GM03348 (cell line): Measurements from ENCODE around the gene PSMB5.

Source experiments
- DNase-seq: peaks from one replicate; pipeline ENCODE4 v3.0.0; 2012; ENCODE audit warnings: low spot score

Gene PSMB5

GRCh38 chr14:23058654-23059504 is 24.2 kb upstream of the PSMB5 start:
- DNase-seq: no peak

DNA sequence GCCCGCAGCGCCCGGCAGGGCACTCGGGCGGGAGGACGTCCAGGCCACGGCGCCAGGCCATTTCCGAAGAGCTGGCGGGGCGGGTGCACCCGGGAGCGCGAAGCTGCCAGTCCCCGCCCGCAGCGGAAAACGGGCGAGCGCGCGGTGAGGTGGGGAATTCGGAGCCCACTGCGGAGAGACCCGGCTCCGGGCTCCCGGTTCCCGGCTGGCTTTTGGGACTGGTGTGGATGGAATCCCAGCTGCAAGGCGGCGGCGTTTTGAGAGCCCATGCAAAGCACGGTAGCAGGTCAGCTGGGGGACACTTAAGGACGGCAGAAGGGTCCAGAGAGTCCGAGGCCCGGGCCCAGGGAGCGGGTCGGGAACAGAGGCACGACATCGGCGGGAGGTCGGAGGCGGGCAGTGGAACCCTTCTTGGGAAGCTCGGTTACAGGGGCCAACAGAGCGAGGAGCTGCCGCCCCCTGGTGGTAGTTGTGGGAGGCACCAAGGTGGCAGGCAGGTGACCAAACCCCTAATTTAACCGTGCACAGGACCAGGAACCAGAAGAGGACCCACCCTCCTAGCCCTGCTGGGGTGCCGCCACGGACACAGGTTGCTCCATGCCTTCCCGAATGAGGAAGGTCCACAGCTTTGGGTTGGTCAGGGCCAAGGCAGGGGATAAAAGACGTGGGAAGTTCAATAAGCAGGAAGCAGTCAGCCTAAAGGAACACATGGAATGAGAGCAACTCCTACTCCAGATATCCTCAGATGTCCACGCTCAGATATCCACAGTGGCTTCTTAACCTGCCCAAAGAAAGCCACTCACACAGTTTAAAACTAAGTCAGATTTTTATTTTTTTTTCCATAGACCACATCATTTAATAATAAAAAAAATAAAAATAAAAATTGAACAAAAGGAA is 23.3 kb upstream of the PSMB5 start:
- DNase-seq: peak; percentile 90

- peak; percentile 91 for DNase-seq
These were observed 22.5 kb upstream of the PSMB5 start, which contains the start of gene CDH24 for GRCh38 chr14:23056956-23057756. Gene CDH24 (minus strand): TSS chr14:23057520. CDS start chr14:23055733, 1,787 bp downstream.

GRCh38 chr14:23056145-23056955 is 21.6 kb upstream of the PSMB5 start:
- DNase-seq: peak; percentile 90

DNA sequence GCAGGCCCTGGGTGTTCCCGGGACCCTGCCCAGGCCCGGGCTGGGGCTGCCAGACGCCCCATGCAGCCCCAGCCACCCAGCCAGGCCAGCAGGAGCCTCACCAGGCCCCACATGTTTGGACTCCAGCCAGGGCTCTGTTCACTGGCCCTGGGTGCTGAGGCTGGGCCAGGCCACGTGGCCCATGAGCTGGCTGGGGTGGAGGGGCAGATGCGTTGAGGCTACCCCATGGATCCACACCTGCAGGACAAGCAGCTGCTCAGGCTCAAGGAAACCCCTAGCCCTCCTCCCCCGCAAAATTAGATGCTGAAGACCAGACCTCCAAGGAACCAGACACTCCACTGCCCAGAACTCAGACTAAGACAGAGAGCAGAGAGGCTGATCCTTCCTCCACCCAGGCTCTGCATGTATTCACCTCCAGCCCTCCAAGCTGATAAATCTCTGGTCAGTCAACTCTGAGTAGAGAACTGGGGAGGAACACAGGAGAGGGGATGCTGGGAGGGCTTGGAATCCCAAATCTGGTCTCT is 21.0 kb upstream of the PSMB5 start:
- DNase-seq: peak; percentile 47

GRCh38 chr14:23055147-23055550 is 20.4 kb upstream of the PSMB5 start:
- DNase-seq: no peak

DNA sequence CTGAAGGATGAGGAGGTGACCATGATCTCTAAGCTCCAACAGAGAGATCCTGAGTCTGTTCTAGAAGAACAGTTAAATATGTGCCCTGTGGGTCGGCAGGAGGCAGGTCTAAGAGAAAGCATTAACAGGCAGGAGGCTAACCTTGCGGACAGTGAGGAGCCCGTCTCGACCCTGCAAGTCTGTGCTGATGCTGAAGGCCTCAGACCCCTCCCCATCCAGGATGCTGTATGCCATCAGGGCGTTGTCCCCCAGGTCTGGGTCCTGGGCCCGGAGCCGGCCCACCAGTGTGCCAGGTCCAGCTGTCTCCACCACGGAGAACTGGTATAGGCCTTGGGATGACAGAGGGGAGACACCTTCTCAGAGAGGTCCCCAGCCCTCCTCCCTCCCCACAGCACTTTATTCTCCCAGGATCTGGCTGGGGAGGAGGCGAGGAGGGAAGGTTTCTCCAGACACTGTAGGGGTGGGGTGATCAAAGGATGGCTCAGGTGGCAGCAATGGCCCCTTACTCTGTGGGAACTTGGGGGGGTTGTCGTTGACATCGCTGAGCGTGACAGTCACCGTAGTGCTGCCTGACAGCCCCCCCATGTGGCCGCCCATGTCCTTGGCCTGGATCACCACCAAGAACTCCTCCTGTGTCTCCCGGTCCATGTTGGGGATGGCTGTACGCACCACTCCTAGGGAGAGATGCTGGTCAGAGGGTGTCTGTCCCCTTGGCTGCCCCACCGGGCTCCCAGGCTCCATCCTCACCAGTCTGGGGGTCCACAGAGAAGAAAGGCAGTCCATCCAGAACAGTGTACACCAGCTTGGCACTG is 19.5 kb upstream of the PSMB5 start:
- DNase-seq: peak; percentile 32

GRCh38 chr14:23053426-23053825 is 18.7 kb upstream of the PSMB5 start:
- DNase-seq: no peak

DNA sequence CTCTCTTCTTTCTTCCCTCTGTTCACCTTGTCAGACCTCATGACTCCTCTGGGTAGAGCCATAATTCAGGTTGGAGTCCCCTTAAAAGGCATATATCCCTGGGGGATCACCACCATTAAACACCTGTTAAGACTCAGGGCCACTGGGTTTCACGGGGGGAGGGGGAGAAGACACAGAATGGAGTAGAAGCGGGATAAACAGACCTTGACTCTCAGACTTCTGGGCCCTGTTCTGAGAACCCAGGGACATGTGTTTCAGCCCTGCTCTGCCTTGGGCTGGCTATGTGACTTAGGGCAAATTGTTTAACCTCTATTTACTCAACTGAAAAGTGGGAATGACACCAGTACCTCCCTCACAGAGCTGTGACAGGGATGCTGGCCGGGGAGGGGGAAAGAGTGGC is 18.0 kb upstream of the PSMB5 start:
- no peak for DNase-seq

GRCh38 chr14:23052182-23052623 is 17.5 kb upstream of the PSMB5 start:
- no peak for DNase-seq

- no peak for DNase-seq
These were observed 16.7 kb upstream of the PSMB5 start for GRCh38 chr14:23051141-23052057.

GRCh38 chr14:23049011-23049410 is 14.3 kb upstream of the PSMB5 start:
- no peak for DNase-seq

GRCh38 chr14:23047751-23048693 is 13.3 kb upstream of the PSMB5 start:
- no peak for DNase-seq

- no peak for DNase-seq
These were observed 12.4 kb upstream of the PSMB5 start for GRCh38 chr14:23047034-23047634.

- DNase-seq: no peak
These were observed 11.0 kb upstream of the PSMB5 start for GRCh38 chr14:23045419-23046357.

GRCh38 chr14:23044840-23045239 is 10.1 kb upstream of the PSMB5 start:
- no peak for DNase-seq
